ENCODE results near the gene HOXB8. TPM values are rescaled to one million over a fixed set of nuclear protein-coding genes. Genes with fewer than 3 reads are reported as not detected.

The HOXB8 gene
- polyA plus RNA-seq, 4 donors, result 38.8 to 60.8 (median 58.2) TPM

DNA sequence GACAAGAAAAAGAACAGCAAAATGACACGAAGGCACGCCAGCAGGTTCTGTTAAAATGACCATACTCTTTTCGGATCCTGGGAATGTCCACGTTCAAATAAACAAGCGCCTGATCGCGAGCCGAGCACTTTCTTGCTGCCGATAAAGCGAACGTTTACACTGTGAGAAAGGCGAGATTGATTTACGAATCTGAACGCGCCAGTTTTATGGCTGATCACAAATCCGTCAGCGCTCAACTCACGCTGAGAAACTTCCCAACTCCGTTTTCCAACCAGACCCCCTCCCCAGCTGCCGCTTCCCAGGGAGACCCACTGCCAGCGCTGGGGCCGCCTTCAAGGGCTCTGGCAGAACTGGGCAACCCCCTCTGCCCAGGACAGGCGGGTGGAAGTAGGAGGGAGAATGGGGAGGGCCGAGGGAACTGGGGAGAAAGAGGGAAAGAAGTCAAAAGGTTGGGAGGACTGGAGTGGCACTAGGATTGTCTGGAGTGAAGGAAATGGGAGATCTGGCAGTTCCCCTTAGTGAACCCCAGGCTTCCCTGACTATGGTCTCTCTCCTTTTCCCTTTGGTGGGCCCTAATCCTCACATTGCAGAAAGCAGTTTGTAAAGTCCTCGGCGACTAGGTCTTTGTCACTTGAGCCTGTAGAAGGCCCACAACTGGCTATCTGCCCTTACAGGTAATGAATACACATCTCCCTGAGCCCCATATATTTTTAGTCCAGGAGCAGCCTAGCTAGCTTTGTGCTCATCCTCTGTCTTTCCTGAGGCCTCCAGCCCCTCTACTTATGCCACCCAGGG is 43.9 kb downstream of the HOXB8 start:
- no peak for DNase-seq (ENCODE audit: low read depth in 4 of 4, low spot score in 2 of 4)

DNA sequence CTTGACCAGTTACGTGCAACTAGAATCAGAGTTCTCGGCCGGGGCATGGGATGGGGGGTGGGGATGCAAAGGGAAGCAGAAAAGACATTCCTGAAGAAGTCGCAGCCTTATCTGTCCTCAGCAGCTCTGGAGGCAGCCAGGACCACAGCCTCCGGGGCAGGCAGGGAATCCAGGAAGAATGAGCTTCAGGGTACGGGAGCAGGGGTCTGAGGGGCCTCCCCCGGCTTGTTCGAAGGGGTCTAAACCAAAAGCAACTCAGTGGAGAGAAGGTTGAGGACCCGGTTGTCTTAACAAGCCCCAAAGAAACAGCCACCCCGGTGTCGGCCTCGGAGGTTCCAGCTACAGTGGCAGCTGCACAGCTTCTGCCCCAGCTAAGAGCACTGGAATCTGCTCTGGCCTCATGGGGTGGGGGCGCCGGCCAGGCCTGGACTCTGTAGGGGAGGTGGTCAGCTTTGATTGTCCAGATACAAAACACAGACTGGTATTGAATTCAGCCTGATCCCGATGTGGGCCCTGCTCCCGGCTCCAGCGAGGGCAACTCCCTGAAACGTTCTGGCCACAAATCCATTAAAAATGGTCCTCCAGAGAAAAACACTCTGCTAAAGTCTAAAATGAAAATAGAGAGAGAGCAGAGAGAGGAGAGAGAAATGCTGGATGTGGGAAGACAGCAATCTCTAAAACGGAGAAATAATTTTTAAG is 44.6 kb downstream of the HOXB8 start:
- no peak for DNase-seq (ENCODE audit: low read depth in 4 of 4, low spot score in 2 of 4)

DNA sequence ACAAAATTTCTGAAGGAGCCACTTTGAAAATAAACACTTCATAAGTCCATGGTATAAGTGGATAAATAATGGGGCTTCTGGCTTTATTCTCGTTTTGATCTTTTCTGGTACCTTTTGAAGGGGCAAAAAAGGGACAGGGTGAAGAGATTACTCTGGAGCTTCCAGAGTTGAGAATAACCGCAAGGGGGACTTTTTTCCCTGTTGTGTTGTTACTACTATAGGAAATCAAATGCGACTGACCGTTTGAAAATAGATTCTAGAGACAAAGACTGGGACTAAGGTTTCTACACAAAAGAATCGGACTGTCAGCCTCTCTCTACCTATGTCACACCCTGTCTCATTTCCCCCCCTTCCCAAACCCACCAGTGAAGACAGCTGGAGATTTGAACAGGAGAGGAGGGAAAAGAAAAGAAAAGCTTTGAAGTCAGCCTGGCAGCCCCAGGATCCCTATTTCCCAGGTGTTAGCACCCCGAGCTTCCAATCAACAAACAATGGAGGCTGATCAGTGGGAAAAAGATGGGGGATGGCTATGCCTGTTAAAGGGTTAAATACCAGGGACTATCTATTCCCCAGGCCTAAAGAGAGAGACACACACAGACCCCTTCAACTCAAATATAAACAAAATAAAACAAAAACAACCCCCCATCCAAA is 45.3 kb downstream of the HOXB8 start:
- DNase-seq (ENCODE audit: low read depth in 4 of 4, low spot score in 2 of 4), result no peak

DNA sequence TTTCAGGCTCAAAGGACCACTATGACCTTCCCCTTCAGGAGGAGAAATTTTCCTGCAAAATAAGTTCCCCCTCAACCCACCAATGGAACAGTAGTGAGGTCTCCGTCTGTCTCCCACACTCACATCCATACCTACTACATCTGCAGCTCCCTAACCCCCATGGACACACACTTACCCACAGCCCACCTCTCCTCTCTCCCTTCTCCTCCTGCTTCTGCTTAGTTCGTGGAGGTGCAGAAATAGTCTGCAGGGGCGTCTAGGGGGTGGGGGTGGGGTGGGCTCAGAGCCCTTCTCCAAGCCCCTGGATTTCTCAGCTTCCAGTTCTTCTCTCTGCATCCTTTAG is 45.9 kb downstream of the HOXB8 start:
- no peak for DNase-seq (ENCODE audit: low read depth in 4 of 4, low spot score in 2 of 4)

DNA sequence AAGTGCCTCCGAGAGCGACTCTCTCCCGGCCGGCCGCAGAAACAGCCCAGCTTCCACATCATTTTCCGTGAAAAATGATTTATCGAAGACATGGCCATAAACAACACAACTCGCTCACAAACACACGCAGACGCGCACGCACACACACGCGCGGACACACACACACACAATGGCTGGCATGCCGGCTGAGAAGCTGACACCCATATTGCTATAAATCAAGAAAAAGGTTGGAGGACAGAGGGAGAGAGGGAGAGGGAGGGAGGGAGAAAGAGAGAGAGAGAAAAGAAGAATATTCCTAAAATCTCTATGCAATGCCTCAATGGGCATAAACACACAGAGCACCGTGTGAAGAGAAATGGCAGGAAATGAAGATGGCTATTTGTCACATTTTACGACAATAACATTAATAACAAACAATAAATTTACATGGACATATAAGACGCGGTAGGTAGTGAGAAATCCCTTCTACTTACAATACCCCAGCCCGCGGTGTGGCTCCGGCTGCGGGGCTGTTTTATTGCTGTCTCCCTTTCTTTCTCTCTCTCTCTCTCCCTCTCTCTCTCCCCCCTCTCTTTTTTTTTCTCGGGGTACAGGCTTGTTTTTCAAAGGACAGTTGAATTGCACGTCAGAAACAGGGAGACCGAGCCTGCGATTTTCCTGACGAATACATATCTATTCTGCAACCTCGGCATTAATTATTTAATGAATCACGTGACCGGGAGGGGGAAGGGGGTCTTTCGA is 46.4 kb downstream of the HOXB8 start:
- DNase-seq (ENCODE audit: low read depth in 4 of 4, low spot score in 2 of 4), result no peak

DNA sequence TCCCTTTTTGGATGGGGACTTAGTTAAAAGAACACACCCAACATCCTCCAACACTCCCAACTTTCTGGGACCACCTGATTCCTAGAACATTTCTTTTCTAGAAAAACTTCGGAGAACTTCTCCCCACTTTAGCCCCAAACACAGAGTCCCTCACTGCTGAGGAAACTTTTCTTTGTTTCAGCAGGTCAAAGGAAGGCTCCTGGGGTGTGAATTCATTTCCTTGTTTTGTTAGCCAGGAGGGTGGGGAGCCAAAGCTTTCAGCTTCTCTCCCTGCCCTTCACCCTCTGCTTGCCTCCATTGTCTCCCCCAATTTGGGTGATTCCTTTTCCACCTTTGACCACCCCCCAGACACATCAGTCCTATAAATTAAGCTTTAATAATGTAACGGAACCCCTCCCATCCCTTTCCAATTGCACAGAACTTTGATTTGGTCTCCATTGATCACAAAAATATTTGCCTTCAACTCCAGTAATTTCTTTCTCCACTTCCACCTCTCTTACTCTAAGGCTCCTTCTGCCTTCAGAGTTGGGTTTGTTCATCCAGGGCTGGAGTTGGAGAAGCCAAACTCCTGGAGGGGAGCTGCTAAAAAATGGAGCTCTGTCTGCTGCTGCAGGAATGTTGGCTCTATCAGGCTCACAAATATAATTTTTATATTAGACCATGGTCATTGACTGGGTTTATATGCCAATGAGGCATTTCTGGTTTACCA is 47.3 kb downstream of the HOXB8 start:
- no peak for DNase-seq (ENCODE audit: low read depth in 4 of 4, low spot score in 2 of 4)

DNA sequence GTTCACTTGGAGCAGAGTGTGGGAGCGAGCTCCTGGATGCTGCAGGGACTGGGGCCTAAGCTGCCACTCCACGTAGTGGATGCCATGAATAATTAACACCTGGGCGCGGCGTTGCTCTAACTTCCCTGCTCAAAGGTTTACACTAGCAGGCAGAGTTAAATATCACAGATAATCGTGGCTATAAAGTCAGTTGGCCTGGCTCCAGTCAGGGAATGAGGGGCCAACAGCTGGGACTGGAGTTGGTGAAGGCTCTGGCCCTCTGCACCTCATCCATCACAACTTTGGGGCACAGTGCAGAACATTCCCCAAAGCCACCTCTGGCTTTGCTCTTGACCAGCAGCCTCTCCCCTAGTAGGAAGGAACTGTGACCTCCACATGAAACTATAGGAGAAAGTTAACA is 47.9 kb downstream of the HOXB8 start:
- no peak for DNase-seq (ENCODE audit: low read depth in 4 of 4, low spot score in 2 of 4)

DNA sequence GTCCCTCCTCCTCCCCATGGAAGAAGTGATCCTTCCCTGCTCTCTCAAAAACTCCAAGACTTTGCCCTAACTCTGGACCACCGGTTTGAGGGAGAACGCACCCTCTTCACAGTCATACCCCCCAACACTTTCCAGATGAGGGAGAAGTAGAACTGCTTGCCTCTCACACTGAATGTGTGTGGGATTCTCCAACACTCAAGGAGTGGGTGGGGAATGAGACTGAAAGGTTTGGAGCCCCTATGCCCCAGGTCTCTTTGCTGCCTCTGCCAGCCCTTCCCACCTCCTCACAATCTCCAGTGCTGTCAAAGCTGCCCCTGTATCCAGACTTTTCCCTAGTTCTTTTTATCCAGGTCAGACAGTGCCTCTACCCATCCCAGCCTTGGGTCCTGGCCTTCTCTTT is 48.4 kb downstream of the HOXB8 start:
- DNase-seq (ENCODE audit: low read depth in 4 of 4, low spot score in 2 of 4), result no peak

DNA sequence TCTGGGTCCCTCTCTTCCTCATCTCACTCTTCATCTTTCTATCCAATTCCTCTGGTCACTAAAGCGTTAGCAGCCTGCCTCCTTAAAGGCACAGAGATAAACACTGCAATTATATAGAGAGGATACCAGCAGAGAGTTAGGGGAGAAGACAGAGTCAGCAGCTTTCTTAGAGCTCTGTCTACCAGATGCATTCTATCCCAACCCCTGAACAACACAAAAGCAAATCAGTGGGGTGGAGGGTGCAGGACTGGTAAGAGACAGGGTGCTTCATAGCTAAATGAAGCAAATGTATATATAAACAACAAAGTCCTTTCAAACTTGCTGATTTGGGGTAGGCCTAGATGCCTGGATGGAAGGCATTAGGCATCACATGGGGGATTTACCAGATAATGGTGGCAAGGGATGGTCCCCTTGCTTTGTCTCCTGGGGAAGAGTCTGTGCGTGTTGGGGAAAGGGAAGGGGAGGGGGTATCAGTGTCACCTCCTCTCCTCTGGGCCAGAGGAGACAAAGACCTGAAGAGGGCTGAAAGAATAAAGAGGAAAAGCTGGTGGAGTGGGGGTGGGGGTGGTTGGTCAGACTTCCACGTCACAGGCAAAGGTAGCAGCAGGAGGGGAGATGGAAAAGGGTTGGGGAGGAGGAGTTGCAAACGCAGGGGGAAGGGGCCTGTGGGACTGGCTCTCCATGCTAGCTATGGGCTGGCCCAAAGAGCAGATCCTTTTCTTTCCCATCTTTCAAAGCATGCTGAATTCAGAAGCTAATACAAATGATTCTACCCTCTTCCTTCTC is 49.0 kb downstream of the HOXB8 start:
- no peak for DNase-seq (ENCODE audit: low read depth in 4 of 4, low spot score in 2 of 4)

DNA sequence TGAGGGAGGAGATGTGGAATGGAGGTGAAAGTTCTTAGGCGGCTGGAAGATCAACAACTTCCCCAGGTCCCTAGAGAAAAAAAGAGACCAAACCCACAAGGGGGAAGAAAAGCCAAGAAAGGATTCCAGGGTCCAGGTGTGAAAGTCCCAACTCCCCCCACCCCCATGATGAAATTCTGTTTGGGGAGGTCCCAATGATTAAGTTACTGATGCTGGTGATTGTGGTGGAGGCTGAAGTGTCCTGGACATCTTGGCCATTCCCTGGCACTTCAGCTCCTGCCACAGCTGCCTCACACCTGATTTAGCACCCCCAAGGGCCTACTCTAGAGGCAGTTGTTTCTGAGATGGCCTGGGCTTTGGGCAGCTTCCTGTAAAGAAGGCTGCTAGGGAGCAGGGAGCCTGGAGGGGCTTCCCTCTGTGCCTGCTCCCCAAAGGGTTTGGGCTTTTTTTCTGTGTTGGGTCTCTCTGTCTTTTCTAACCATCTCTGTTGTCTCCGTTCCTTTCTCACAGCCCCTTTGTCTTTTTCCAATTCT is 50.0 kb downstream of the HOXB8 start:
- DNase-seq (ENCODE audit: low read depth in 4 of 4, low spot score in 2 of 4), result no peak

DNA sequence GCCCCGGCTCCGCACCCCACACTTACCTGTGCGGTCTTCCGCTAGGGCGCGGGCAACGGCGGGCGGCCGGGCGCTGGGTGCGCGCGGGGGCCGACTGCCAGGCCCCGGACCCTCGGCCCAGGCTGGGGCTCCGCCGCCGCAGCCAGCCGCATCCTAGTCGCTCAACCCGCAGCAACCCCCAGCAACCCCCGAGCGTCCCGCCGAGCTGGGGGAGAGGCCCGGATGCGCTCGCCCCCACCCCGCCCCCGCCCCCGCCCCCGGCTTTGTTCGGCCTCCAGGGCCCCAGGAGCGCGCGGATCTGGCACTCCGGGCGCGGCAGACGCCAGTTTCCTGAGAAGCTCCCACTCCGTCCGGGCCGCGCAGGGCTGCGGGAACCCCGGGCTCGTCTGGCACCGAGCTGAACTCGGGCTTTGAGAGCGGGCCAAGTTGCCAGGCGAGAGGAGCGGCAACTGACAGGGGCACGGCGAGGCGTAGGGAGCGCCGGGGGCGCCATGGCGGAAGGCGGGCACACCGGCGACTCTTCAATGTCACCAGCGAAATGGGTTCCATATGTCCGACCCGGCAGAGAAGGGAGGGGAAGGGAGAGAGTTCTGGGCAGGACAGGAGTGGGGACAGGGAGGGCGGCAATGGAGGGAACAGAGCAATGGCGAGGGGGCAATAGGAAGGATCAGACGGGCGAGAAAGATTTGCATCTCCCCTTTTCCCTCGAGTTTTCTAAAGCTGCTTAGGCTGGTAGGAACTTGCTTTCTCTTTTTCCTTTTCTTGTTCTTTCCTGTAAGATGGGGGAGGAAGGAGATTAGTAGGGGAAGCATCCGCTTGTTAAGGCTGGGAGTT is 50.7 kb downstream of the HOXB8 start:
- DNase-seq (ENCODE audit: low read depth in 4 of 4, low spot score in 2 of 4), result no peak

DNA sequence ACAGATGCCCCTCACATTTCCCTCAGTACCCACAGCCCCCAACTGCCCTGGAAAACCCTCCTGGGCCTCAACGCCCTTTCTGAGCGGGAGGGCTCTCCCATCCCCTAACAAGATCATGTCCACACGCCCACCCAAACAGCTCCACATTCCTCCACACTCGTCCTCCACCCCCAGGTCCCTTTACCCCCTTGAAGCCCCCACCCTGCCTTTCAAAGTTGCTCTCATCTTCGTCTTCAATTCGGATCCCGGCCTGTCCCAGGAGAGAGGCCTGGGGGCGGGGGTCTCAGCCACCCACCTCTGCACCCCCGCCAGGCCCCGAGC is 51.3 kb downstream of the HOXB8 start:
- DNase-seq (ENCODE audit: low read depth in 4 of 4, low spot score in 2 of 4), result no peak

DNA sequence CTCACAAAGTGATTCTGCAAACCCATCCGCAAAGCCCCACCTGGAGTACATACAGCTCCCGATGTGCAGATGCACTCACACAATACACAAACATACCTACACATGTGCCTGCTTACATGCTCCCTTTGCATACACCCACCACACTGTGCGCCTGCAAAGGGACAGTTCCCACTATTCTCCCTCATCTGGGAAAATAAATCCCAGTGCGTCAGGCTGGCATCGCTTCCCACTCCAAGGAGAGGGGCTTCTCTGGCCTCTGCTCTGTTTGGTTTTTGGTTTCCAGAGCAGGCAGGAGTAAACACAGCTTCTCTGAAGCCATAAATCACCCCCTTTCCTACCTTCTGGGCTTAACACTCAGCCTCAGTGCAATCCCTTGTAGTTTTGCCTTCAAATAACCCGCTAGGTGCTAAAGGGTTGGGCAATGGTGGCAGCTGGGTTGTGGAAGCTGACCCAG is 51.7 kb downstream of the HOXB8 start:
- DNase-seq (ENCODE audit: low read depth in 4 of 4, low spot score in 2 of 4), result no peak

DNA sequence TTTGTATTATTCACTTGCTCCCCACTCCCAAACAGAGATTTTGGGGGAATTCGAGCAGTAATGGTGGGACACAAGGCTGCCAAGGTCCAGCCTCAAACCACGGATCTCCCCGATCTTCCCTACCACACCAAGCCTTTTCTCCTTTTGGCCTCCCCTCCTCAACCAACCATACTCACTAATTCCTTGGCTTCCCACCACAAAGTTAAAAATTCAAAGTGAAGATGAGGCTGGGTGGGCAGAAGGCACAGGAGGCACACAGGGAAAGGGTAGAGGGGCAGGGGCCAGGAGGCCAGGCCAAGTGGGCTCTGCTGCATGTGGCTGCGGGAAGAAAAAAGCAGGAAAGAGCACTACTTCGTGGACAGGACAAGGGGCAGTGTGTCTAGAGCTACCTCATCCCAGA is 52.2 kb downstream of the HOXB8 start:
- no peak for DNase-seq (ENCODE audit: low read depth in 4 of 4, low spot score in 2 of 4)

Other genes with a start within 250 kb of the HOXB8 start
- gene SKAP1, start 185.1 kb downstream of the HOXB8 start, polyA plus RNA-seq (ENCODE audit: insufficient read length in 4 of 4), result 10 to 100 TPM in 3 of 4 donors, 1 to 10 TPM in 1; 9.9 to 13.6 (median 12.4) TPM
- under 1 TPM; 0.17 to 0.58 (median 0.40) TPM for gene HOXB1, start 84.3 kb downstream of the HOXB8 start, polyA plus RNA-seq (ENCODE audit: insufficient read length in 4 of 4)
- gene HOXB2, start 70.2 kb downstream of the HOXB8 start, polyA plus RNA-seq (ENCODE audit: insufficient read length in 4 of 4), result 10 to 100 TPM; 42.3 to 63.0 (median 53.9) TPM
- 10 to 100 TPM in 2 of 4 donors, 1 to 10 TPM in 2; 6.8 to 22.8 (median 14.5) TPM for gene HOXB4, start 36.9 kb downstream of the HOXB8 start, polyA plus RNA-seq (ENCODE audit: insufficient read length in 4 of 4)
- gene HOXB3, start 25.1 kb downstream of the HOXB8 start, polyA plus RNA-seq (ENCODE audit: insufficient read length in 4 of 4), result 100 to 1,000 TPM; 112 to 237 (median 181) TPM
- 10 to 100 TPM; 23.9 to 51.6 (median 37.1) TPM for gene HOXB5, start 21.5 kb downstream of the HOXB8 start, polyA plus RNA-seq (ENCODE audit: insufficient read length in 4 of 4)
- gene HOXB6, start 10.3 kb downstream of the HOXB8 start, polyA plus RNA-seq (ENCODE audit: insufficient read length in 4 of 4), result 100 to 1,000 TPM in 2 of 4 donors, 10 to 100 TPM in 2; 67.8 to 159 (median 116) TPM
- gene HOXB7, start 4.3 kb downstream of the HOXB8 start, polyA plus RNA-seq (ENCODE audit: insufficient read length in 4 of 4), result 10 to 100 TPM; 45.7 to 64.9 (median 51.8) TPM
- 10 to 100 TPM; 57.8 to 70.4 (median 64.7) TPM for gene HOXB9, start 11.1 kb upstream of the HOXB8 start, polyA plus RNA-seq (ENCODE audit: insufficient read length in 4 of 4)
- gene PRAC1, start 107.2 kb upstream of the HOXB8 start, polyA plus RNA-seq (ENCODE audit: insufficient read length in 4 of 4), result not detected
- gene PRAC2, start 107.9 kb upstream of the HOXB8 start, polyA plus RNA-seq (ENCODE audit: insufficient read length in 4 of 4), result not detected
- gene HOXB13, start 113.5 kb upstream of the HOXB8 start, polyA plus RNA-seq (ENCODE audit: insufficient read length in 4 of 4), result not detected
- gene TTLL6, start 201.9 kb upstream of the HOXB8 start, polyA plus RNA-seq (ENCODE audit: insufficient read length in 4 of 4), result under 1 TPM; 0.35 to 0.60 (median 0.47) TPM
- 10 to 100 TPM; 61.7 to 94.5 (median 82.6) TPM for gene CALCOCO2, start 215.7 kb upstream of the HOXB8 start, polyA plus RNA-seq (ENCODE audit: insufficient read length in 4 of 4)